Mammary epithelial cell (primary cell): ENCODE measurements around the gene PRRG3.

Experiments
- CTCF ChIP-seq, 2 donors: IDR thresholded peaks in 1 of 2; conservative IDR thresholded peaks in 1 of 2; 2 replicates each; pipeline ENCODE4 v1.5.1; 2011 to 2012; ENCODE audit warnings: inconsistent platforms in 2 of 2, low read length in 2 of 2, mild to moderate bottlenecking in 2 of 2, control low read depth in 1 of 2, low read depth in 1 of 2; ENCODE audit not compliant: insufficient read depth in 1 of 2; ENCODE audit errors: extremely low read depth in 1 of 2
- EZH2 ChIP-seq: IDR thresholded peaks from 2 replicates; pipeline ENCODE4 v1.6.1; 2012; ENCODE audit warnings: low read length, inconsistent platforms, borderline replicate concordance

- TF ChIP-seq CTCF (conservative IDR thresholded peaks at IDR 0.05 in 1 of 2, IDR thresholded peaks at IDR 0.05 in 1 of 2; ENCODE audit: extremely low read depth in 1 of 2, insufficient read depth in 1 of 2, low read depth in 1 of 2, low read length in 2 of 2) = no peak
- no peak for TF ChIP-seq EZH2
Observed at GRCh38 chrX:151704041-151704663, 8.9 kb downstream of the PRRG3 start.
